HG03175 (cell line): ENCODE data around the gene DPEP3.
"Not testable (repeated sequence)": the region's sequence is repeated elsewhere in the genome, so short reads cannot be mapped to it uniquely, and the experiment has no call there.

ENCODE experiments used
- ATAC-seq: cut with Tn5 transposase; IDR thresholded peaks from one replicate; pipeline ENCODE4 v1.9.1; 2021; ENCODE audit warnings: mild to moderate bottlenecking, moderate library complexity; ENCODE audit not compliant: unreplicated experiment

Gene DPEP3

DNA sequence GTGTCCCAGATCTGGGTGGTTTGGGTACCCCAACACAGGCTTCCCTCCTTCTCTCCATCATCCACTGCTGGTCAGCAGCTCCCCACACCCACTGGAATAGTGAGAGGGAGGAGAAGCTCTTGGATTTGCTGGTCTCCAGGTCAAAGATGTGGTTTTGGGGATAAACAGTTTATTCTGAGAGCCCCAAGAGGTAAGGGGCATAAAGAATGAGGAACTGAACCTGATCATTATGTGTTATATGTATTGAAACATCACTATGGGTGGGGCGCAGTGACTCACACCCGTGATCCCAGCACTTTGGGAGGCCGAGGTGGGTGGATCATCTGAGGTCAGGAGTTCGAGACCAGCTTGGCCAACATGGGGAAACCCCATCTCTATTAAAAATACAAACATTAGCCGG lies 15.1 kb upstream of the DPEP3 start:
- no peak for ATAC-seq

DNA sequence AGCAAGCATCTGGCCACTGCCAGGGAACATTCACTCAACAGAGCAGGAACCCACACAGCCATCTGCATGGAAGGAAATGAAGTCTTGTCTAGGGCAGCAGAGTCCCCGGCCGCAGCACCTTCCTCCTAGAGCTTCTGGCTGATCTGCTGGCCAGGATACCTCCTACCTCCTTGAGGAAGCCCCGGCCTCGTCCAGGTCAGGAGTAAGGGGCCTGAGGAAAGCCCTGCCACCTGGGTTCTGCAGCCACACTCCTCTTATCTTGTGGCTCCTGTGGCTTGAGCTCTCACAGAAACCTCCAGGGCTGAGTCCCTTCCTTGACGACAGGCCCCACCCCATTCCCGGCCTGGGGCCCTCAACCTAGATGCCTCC lies 13.7 kb upstream of the DPEP3 start:
- not testable (repeated sequence) for ATAC-seq

DNA sequence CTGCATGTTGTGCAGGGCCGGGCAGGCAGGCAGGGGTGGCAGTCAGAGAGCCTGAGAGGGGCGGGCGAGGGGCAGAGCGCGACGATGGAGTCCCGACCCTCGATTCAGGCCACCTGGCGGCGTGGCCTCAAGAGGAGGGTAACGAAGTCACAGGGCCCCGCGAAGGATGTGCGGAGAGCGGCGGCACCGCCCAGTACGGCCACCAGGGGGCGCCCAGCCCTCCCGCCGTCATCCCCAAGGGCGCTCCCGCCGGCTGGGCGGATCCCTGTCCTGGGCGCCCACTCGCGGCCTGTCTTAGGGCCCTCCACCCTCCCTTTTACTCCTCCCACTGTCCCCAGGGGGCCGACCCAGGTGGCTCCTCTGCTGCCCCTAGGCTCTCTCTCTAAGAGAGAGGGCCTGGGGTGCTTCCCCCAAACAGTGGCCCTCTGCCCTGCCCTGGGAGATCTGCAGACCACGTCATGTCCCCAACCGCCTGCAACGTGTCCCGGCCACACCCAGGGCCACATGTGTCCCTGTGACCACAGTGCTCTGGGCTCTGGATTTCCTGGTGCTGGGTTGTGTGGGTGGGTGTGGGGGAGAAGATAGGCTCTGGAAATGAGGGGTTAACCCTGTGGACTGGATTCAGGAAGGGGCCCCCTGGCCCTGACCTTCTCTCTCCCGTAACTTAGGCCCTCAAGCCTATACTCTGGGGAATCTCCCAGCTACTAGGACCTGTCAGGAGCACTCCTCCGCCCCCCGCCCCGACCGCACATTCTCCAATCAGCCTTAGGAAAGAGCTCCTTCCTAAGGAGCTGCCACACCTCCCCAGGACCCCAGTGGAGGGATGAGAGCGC lies 13.1 kb upstream of the DPEP3 start:
- ATAC-seq: peak; percentile 72

DNA sequence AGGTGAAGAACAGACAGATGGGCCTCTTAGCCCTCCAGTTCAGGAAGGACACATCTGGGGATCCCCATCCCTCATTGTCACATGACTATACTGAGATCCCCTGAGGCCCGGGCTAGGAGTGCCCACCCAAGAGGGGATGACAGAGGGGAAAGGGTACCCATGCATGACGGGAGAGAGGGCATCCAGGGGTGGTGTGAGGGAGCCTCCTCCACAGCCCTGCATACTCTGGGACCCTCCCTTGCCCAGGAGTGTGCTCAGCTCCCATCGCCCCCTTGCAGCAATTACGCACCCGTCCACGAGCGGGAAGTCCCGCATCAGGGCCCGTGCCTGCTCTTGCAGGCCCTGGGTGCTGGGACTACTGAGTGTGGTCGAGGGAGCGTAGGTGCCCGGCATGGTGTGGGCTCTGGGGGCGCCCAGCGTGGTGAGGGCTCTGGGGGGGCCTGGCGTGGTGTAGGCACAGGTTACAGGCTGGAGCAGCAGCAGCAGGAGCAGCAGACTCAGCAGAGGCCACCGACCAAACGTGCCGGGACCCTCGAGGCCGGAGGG lies 12.4 kb upstream of the DPEP3 start:
- ATAC-seq: no peak

DNA sequence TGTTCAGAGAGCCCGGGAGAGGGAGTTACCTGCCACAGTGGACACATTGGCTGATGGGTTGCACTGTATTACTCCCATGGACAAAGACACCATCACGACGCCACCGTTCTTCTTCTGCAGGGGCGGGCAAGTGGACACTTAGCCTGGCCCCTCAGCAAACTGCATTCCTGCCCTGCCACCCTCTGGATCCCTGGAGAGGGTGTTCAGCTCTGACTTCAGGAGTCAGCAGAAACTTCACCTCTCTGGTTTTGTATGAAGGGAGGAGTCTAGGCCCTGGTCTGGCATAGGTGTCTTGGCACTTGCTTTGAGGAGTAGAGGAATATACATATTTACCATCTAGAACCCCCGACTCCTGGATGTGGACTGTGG lies 9.7 kb upstream of the DPEP3 start:
- ATAC-seq: no peak

DNA sequence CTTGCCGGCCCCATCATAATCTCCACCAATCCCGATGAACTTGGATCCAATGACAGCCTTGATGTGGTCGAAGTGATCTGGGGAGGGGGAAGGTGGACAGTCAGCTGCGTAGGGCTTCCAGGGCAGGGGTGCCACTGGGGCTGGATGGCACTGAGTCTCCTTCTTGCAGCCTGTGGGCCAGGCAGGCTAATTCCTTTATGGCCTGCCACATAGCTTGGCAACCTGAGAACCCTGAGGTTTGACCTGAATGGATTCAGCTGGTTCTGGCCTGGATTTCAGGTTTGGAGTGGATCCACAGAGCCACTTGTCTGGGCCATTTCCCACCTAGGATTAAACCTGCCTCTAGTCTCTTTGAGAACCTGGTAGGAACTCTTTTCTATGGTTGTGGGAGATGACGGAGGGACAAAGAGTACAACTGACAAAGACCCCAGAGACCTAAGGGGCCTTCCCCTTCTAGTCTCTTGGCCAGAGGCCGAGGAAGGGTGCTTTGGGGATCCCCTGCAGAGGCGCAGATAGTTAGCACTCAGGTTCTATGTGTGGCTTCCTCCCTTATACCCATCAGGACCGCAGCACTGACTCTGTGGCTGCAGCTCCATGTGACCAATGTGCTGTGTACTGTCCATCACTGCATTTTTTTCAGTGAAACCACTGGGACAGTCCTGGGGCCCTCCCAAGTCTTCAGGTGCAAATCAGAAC lies 9.2 kb upstream of the DPEP3 start:
- ATAC-seq: no peak

DNA sequence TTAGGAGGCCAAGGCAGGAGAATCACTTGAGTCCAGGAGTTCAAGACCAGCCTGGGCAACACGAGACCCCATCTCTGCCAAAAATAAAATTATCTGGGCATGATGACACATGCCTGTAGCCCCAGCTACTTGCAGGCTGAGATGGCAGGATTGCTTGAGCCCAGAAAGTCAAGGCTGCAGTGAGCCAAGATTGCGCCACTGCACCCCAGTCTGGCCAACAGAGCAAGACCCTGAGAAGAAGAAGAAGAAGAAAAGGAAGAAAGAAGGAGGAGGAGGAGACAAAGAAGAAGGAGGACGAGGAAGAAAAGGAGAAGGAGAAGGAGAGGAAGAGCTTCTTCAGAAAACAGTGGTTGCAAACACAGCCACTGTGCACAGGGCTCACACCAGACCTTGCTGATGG lies 8.4 kb upstream of the DPEP3 start:
- ATAC-seq: no peak

DNA sequence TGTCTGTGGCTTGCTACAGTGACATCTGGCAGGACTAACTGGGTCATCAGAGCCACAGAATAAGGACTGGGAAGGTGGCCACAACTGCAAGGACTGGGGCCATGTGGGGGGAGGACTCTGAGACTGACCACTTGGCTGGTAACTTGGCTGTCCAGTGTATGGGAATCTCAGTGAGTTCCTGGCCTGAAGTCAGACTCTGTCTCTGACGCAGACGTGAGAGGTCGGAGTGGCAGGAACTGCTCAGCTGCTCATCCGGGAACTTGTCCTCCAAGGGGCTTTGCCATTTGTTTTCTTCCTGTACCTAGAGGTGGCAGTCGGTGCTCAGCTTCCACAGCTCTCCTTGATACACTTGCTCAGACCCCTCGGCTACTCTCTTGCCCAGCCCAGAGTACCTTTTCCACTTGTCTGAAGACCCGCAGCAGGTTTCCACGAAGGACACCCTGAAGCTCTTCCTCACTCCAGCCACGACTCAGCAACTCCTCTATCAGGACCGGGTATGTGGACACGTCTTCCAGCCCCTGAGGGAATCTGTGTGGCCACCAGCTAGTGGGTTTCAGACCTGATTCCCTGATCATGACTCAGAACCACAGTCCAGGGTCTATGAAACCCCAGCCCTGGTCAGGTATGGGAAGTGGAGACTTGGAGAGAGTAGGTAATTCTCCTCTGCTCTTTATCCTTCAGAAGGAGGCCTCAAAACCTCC lies 7.3 kb upstream of the DPEP3 start:
- no peak for ATAC-seq

DNA sequence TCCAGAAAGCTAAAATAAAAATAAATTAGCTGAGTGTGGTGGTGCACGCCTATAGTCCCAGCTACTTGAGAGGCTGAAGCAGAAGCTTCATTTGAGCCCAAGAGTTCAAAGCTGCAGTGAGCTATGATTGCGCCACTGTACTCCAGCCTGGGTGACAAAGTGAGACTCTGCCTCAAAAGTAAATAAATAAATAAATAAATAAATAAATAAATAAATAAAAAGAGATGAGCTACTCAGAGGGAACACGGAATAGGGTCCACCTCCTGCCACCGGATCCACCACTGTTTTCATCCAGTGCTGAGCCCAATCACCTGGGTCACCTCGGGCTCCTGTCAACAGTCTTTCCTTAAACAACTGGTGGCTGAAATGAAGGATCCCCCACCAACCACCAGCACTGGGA lies 6.7 kb upstream of the DPEP3 start:
- no peak for ATAC-seq

DNA sequence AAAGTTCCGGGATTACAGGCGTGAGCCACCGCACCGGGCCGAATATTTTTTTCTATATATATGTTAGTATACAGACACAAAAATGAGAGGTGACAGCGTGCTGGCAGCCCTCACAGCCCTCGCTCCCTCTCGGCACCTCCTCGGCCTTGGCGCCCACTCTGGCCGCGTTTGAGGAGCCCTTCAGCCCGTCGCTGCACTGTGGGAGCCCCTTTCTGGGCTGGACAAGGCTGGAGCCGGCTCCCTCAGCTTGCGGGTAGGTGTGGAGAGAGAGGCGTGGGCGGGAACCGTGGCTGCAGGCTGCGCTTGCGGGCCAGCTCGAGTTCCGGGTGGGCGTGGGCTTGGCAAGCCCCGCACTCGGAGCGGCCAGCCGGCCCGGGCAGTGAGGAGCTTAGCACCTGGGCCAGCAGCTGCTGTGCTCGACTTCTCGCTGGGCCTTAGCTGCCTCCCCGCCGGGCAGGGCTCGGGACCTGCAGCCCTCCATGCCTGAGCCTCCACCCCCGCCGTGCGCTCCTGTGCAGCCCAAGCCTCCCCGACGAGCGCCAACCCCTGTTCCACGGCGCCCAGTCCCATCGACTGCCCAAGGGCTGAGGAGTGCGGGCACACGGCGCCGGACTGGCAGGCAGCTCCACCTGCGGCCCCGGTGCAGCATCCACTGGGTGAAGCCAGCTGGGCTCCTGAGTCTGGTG lies 1.9 kb upstream of the DPEP3 start:
- ATAC-seq: no peak

DNA sequence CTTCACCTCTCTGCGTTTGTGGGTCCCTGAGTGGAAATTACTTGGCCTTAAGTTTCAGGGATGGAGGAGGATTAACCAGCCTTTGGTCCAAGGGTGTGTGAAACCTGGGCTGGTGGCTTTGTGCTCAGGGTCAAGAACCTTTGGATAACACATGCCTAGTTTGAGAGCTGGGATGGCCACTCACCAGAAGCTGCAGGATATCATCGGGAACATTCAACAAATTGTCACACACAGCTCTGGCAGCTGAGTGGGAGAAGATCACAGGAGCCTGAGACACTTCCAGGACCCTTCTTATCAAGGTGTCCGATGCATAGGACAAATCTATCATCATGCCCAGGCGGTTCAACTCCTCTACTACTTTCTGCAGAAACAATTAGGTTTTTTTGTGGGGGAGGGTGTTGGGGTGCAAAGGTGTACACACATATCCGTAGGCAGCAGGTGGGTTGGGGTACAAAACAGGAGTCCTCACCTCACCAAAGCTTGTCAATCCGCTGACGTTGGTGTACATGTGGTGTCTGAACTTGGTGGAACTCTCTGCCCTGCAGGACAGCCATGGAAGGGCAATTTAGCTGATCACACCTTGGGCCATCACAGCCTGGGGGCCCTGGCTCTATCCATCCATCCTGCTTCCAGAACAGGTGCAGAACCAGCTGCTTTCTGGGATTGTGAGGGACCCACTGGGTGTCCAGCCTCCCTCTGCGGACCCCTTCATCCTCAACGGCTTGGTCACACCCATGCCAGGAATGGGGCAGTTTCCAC lies 2.7 kb downstream of the DPEP3 start:
- no peak for ATAC-seq

DNA sequence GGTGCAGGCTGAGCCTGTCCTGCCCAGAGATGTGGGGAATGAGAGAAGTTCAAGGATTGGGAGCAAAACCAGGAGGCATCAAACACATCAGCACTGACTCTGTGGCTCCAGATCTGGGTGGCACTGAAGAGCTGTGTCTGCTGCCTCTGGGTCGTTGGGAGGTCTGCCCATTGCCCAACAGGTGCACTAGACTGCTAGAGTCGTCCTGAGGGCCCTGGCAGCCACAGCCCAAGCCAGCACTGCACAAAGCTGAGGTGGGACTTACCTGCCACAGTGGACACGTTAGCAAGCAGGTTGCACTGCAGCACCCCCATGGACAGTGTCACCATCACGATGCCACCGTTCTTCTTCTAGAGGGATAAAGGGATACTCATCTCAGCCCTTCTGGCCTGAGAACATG lies 3.3 kb downstream of the DPEP3 start:
- ATAC-seq: no peak

DNA sequence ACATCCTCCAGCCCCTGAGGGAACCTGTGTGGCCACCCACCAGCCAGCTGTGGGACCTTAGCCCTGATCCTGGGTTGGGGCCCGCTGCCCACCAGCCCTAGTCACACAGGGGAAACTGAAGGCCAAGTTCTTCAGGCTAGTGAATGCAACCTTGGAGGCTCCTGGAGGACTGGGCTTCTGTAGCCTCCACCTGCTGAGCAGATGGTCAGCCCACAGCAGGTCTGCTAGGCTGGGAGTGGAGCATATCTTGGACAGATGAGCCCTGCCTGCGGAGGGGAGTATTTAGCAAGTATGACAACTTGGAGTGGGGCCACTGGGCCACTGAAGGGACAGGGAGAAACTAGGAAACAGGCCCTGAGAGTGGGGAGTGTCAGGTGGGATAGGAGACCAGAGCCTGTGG lies 4.1 kb downstream of the DPEP3 start:
- ATAC-seq: no peak

DNA sequence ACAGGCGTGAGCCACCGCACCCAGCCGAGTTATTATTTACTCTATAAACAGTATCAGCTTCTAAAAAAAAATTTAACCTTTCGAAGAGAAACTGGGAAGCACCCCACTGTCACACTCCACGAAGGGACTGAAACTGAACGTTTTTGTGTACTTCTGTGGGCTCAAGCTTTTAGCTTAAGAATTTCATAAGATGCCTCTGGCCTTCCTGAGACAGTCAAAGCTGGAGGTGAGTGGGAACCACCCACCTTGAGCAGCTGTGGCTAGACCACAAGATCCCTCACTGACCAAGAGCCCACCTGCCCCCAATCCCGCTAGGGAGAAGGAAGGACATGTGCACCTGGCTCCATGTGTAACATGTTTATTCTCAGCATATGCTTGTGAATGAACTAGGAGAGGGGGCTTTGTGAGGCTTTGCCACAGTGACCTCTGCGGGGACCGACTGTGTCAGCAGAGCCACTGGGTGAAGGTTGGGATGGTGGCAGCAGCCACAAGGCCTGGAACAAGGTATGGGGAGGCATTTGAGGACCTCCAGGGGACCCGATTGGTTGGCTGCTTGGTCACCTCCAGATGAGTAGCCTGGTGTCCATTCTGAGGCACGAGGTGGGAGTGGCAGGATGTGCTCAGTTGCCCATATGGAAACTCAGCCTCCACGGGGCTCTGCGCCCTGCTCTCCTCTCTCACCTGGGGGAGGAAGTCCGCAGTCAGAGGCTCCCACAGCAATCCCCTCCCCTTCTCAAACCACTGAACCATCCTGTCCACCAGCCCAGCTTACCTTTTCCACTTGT lies 4.8 kb downstream of the DPEP3 start:
- ATAC-seq: no peak

DNA sequence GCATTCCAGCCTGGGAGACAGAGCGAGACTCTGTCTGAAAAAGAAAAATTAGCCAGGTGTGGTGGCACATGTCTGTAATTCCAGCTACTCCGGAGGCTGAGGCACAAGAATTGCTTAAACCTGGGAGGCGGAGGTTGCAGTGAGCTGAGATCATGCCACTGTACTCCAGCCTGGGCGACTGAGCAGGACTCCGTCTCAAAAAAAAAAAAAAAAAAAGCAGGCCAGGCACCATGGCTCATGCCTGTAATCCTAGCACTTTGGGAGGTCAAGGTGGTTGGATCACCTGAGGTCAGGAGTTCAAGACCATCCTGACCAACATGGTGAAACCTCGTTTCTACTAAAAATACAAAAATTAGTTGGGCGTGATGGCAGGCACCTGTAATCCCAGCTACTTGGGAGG lies 8.0 kb downstream of the DPEP3 start:
- not testable (repeated sequence) for ATAC-seq

DNA sequence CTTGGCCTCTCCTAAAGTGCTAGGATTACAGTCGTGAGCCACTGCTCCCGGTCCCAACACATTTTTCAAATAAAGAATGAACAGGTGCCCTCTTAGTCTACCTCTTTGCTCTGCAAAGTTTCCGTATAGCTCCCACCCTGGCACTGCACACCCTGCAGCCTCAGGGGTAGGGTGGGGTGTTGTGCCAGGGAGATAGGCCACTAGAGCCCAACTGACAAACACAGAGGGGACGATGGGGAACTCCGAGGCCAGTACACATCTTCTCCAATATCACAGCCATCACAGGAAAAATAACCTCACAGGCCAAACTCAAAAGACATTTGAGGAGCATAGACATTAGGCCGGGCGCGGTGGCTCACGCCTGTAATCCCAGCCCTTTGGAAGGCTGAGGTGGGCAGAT lies 9.2 kb downstream of the DPEP3 start:
- no peak for ATAC-seq

DNA sequence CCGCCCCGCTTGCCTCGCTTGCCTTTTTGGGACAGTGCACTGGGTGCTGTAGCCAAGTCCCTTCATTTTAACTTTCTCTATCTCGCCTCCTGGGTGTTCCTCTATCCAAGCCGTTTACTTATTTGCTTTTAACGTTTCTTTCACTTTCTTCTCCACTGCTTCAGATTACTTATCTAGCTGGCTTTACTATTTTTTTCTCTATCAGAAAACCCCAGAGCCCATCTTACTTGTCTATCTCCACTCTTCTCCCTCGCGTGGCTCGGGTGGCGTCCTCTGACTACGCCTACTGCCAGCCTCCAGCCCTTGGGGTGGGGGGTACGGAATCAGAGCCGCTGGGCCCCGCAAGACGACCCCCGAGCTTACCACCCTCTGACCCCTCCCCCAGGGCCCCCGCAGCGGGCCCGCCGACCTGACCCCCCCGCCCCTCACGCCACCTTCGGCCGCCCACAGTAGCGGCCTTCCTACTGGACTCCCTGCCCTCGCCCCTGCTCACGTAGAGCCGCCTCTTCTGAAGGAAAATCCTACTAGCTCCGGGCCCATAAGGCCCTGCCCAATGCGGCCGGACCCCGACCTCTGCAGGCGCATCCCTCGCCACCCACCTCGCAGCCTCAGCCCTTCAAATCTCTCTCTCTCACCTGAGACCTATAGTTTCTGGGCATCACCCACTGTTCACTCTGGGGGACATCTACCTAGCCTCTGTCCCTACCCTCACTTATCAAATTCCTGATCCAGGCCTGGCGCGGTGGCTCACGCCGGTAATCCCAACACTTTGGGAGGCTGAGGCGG lies 10.9 kb downstream of the DPEP3 start:
- no peak for ATAC-seq

DNA sequence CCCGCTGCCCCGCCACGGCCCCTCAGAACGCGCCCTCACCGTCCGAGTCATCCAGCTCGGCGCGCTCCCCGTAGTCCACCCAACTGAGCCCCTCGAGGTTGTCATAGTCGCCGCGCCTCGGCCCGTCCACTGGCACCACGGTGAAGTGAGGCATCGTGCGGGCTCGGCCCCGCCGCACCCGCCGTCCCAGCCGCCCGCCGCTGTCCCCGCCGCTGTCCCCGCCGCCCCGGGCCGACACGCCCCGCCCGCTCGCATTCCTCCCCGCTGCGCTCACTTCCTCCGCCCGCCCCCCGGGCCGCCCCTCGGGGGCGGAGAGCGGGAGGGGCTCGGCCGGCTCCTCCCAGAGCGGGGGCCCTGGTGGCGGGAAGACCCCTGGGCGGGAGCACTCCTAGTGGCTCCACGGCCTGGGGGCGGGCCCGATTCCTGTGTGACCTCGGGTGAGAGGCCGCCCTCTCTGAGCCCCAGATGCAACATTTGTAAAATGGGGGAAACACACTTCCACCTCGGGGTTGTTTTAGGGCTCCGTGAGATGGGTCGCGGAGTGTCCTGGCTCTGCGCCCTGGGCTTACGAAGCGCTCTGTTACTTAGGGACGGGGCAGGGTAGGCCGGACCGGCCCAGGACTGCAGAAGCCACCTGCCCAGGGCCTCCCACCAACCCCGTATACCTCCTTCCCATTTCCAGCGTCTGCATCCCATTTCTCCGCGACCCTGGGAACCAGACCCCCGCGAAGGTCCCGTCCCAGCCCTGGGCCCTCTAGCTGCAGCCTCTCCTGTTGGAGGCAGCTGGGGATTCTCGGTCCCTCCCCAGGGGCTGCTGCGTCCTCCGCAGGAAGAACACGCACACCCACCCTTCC lies 11.7 kb downstream of the DPEP3 start, which contains the start of gene SLC12A4:
TSS of gene SLC12A4 (minus strand) at position 238 of the 854 bp plus-strand sequence. CDS start at position 154, 84 bp downstream.
- peak; percentile 73 for ATAC-seq
